ACC112 (cell line): Measurements from ENCODE around the gene ATP9A.

Source experiments
- H2AFZ ChIP-seq: fragments of 200-600 bp; sonication (generic); one replicate; pipeline ENCODE4 v1.6.0; 2017; ENCODE audit warnings: antibody characterized with exemption, low read length; ENCODE audit not compliant: unreplicated experiment
- H3K27ac ChIP-seq: fragments of 200-600 bp; sonication (generic); 2 replicates; pipeline ENCODE4 v1.5.1; 2014; ENCODE audit warnings: low read depth, mild to moderate bottlenecking, antibody characterized with exemption, low read length, moderate library complexity
- H3K27me3 ChIP-seq: fragments of 200-600 bp; sonication (generic); 2 replicates; pipeline ENCODE4 v1.6.1; 2014; ENCODE audit warnings: mild to moderate bottlenecking, antibody characterized with exemption, low read length, moderate library complexity, mixed read lengths; ENCODE audit not compliant: insufficient read depth
- H3K36me3 ChIP-seq: fragments of 200-600 bp; sonication (generic); 2 replicates; pipeline ENCODE4 v1.6.1; 2016; ENCODE audit warnings: mild to moderate bottlenecking, antibody characterized with exemption, low read length, moderate library complexity, mixed read lengths; ENCODE audit not compliant: insufficient read depth
- H3K4me1 ChIP-seq: fragments of 200-600 bp; sonication (generic); one replicate; pipeline ENCODE4 v1.6.1; 2016; ENCODE audit warnings: low read length, mixed read lengths; ENCODE audit not compliant: insufficient read depth, unreplicated experiment, control insufficient read depth
- H3K4me3 ChIP-seq: fragments of 200-600 bp; sonication (generic); 2 replicates; pipeline ENCODE4 v1.5.1; 2014; ENCODE audit warnings: mild to moderate bottlenecking, low read depth, low read length
- H3K79me2 ChIP-seq: fragments of 200-600 bp; sonication (generic); one replicate; pipeline ENCODE4 v1.6.0; 2016; ENCODE audit warnings: low read length; ENCODE audit not compliant: control insufficient read depth, unreplicated experiment, insufficient read depth

The ATP9A gene

GRCh38 chr20:51803148-51803854, 35.1 kb upstream of the ATP9A start:
- H3K27ac ChIP-seq, result no peak overlapping the region

DNA sequence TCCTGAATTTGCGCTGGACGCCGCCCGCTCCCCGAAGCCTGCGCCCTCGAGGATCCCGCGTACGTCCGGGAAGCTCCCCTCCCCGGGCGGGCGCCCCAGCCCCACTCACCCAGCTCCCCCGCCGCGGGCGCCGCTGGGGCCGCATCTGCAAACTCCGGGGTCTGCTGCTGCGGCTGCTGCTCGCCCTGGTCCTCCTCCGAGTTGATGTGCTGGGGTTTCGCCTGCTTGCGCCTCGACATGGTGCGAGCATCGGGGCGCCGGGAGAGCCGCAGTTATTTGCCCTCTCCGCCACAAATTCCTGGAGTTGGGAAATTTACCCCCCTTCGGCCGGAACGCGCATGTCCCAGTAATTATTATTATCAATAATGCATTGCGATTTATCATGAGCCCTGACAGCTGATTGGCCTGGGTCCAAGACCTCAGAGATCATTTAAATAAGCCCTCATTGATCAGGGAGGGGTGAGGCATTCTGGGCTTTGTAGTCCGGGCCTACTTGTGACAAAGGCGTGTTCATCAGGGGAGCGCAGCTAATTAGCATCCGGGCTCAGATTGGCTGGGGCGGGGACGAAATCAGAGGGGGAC, 34.1 kb upstream of the ATP9A start, which contains the start of gene SALL4:
Gene SALL4 (minus strand): TSS at position 352 of the 582 bp plus-strand sequence. CDS start 113 bp downstream, at position 239.
- peaks cover 46% of the 10 kb centered on the region for H3K27me3 ChIP-seq
- peak within 1 kb of the TSS; percentile 74 for H3K4me3 ChIP-seq
- H3K79me2 ChIP-seq, result no peaks in the 10 kb centered on the region
- H2AFZ ChIP-seq, result peak within 1 kb of the TSS; percentile 88
- no peaks in the 10 kb centered on the region for H3K36me3 ChIP-seq
- H3K27ac ChIP-seq, result no peak within 1 kb of the TSS
- no peaks in the 10 kb centered on the region for H3K4me1 ChIP-seq

More at GRCh38 chr20:51803148-51803854, 35.1 kb upstream of the ATP9A start:
- Histone ChIP-seq H3K27me3 (peaks cover 41% of the 10 kb centered on the region), H3K36me3 (no peaks in the 10 kb centered on the region), H3K4me3 (no peak overlapping the region), H3K79me2 (no peaks in the 10 kb centered on the region), H3K4me1 (no peaks in the 10 kb centered on the region), H2AFZ (no peak overlapping the region)

- peak overlapping the region; percentile 88 for H2AFZ ChIP-seq
- peak overlapping the region; percentile 74 for H3K4me3 ChIP-seq
- no peaks in the 10 kb centered on the region for H3K4me1 ChIP-seq
- H3K36me3 ChIP-seq, result no peaks in the 10 kb centered on the region
- no peak overlapping the region for H3K27ac ChIP-seq
- peaks cover 46% of the 10 kb centered on the region for H3K27me3 ChIP-seq
- H3K79me2 ChIP-seq, result no peaks in the 10 kb centered on the region
Measured at GRCh38 chr20:51801823-51802123, 33.6 kb upstream of the ATP9A start.

- Histone ChIP-seq H2AFZ (peak overlapping the region; percentile 88), H3K4me3 (peak overlapping the region; percentile 74), H3K27ac (no peak overlapping the region), H3K4me1 (no peaks in the 10 kb centered on the region), H3K79me2 (no peaks in the 10 kb centered on the region), H3K36me3 (no peaks in the 10 kb centered on the region), H3K27me3 (peaks cover 46% of the 10 kb centered on the region)
Measured at GRCh38 chr20:51801122-51801822, 33.1 kb upstream of the ATP9A start.

GRCh38 chr20:51800872-51801121, 32.6 kb upstream of the ATP9A start:
- Histone ChIP-seq H3K27ac (no peak overlapping the region), H3K4me3 (peak overlapping the region; percentile 74), H3K4me1 (no peaks in the 10 kb centered on the region), H2AFZ (peak overlapping the region; percentile 88), H3K36me3 (no peaks in the 10 kb centered on the region), H3K27me3 (peaks cover 46% of the 10 kb centered on the region), H3K79me2 (no peaks in the 10 kb centered on the region)

DNA sequence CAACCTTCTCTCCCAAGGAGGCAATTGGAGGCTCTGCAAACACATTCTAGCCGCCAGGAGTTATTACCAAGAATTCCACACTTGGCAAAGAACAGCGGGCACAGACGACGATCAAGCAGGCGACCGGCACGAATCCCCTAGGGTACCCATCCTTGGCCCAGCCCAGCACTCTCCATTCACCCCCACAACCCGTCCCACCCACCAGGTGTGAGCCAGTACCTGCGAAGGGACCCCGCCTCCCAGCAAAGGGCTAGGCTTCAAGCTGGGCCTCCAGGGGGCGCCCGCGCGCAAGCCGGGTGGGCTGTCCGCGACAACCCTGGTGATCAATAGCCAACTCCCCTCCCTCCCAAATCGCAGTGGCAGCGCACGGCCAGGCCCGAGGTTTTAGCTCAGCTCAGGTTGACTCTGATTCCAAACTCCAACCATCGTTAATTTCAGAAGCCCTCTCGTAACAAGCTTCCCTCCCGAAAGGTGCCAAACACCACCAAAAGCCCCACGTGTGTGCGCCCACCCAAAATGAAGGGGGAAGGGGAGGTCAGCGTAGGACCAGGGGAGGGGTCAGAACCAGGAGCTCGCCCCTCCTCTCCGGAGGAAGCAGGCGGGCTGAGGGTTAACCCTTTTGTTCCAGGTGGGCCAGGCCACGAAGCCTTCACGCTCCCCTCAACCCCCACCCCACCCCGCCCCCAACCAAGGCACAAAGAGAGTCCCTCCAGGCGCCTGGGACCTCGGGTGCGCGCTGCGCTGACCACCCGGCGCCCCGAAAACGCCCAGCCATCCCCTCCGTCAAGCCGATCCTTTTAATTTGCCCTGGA, 32.1 kb upstream of the ATP9A start:
- H3K4me3 ChIP-seq, result peak overlapping the region; percentile 74
- H3K4me1 ChIP-seq, result no peaks in the 10 kb centered on the region
- H3K27me3 ChIP-seq, result peaks cover 46% of the 10 kb centered on the region
- H2AFZ ChIP-seq, result peak overlapping the region; percentile 88
- no peak overlapping the region for H3K27ac ChIP-seq
- no peaks in the 10 kb centered on the region for H3K36me3 ChIP-seq
- no peaks in the 10 kb centered on the region for H3K79me2 ChIP-seq

DNA sequence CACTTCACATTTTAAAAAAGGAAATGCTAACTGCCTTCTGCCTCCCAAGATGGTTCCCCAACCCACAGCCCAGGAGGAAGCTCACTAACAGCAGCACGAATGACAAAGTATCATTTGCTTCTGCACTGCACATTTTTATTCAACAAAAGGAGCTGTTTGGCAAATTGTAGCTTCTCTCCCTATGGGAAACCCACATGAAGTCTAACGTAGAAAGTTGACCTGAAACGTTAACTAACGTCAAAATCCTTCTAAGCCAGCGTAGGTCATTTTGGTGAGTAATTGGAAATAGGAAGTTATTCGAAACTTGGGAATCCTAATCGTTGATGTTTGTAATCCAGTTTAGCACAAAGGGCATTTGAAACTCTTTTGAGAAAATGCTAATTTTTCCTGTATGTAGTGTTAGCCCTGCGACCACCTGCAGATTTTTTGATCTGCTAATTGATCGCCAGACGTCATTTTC, 31.2 kb upstream of the ATP9A start:
- Histone ChIP-seq H2AFZ (no peak overlapping the region), H3K36me3 (no peaks in the 10 kb centered on the region), H3K27ac (no peak overlapping the region), H3K4me3 (no peak overlapping the region), H3K27me3 (peaks cover 46% of the 10 kb centered on the region), H3K4me1 (no peaks in the 10 kb centered on the region), H3K79me2 (no peaks in the 10 kb centered on the region)

GRCh38 chr20:51797357-51798025, 29.3 kb upstream of the ATP9A start:
- Histone ChIP-seq H3K36me3 (no peaks in the 10 kb centered on the region), H3K79me2 (no peaks in the 10 kb centered on the region), H3K27ac (no peak overlapping the region), H3K27me3 (peaks cover 40% of the 10 kb centered on the region), H3K4me3 (no peak overlapping the region), H2AFZ (no peak overlapping the region), H3K4me1 (no peaks in the 10 kb centered on the region)

GRCh38 chr20:51796340-51796739, 28.1 kb upstream of the ATP9A start:
- Histone ChIP-seq H3K27me3 (peaks cover 28% of the 10 kb centered on the region), H3K36me3 (no peaks in the 10 kb centered on the region), H3K4me1 (no peaks in the 10 kb centered on the region), H2AFZ (no peak overlapping the region), H3K79me2 (no peaks in the 10 kb centered on the region), H3K27ac (no peak overlapping the region), H3K4me3 (no peak overlapping the region)

DNA sequence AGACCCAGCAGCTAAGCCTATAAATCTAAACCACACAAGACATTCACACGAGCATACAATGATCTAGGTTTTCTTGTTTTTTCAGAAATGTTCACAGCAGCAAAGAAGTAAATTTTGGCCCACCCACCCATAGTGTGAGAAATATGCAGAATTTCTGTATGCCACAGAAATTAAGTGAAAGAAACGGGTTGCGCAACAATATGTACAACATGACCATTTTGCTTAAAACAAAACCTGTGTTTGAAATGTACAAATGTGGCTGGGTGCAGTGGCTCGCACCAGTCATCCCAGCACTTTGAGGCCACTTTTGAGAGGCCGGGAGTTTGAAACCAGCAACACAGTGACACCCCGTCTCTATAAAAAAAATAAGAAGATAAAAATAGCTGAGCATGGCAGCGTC, 24.8 kb upstream of the ATP9A start:
- no peak overlapping the region for H3K4me3 ChIP-seq
- H3K36me3 ChIP-seq, result no peaks in the 10 kb centered on the region
- no peaks in the 10 kb centered on the region for H3K79me2 ChIP-seq

More for the DNA sequence above, 24.8 kb upstream of the ATP9A start:
- Histone ChIP-seq H3K4me1 (no peaks in the 10 kb centered on the region), H3K27me3 (peaks cover 3% of the 10 kb centered on the region), H2AFZ (no peak overlapping the region), H3K27ac (no peak overlapping the region)
